ENCODE data around the gene EML4.

DNA sequence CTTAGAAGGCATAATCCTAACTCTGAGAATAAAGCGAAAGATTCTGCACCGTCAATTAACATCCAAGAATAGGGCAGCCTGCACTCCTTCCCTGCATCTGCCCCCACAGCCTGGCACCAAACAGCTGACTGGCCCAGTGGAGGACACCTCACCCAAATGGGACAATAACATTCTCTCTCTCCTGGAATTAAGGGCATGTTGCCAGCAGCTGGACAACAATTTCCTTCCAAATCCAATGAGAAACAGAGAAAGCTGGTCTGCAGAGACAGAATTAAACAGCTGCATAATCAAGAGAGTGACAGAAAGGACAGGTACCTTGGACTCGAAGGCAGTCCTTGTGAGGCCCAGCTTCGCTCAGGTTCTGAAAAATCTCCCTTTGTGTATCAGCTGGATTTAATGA is 176.8 kb downstream of the EML4 start:
- TF ChIP-seq, protein P1, sequence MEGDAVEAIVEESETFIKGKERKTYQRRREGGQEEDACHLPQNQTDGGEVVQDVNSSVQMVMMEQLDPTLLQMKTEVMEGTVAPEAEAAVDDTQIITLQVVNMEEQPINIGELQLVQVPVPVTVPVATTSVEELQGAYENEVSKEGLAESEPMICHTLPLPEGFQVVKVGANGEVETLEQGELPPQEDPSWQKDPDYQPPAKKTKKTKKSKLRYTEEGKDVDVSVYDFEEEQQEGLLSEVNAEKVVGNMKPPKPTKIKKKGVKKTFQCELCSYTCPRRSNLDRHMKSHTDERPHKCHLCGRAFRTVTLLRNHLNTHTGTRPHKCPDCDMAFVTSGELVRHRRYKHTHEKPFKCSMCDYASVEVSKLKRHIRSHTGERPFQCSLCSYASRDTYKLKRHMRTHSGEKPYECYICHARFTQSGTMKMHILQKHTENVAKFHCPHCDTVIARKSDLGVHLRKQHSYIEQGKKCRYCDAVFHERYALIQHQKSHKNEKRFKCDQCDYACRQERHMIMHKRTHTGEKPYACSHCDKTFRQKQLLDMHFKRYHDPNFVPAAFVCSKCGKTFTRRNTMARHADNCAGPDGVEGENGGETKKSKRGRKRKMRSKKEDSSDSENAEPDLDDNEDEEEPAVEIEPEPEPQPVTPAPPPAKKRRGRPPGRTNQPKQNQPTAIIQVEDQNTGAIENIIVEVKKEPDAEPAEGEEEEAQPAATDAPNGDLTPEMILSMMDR (conservative IDR thresholded peaks at IDR 0.05): no peak
- no peak for TF ChIP-seq ZFX (IDR thresholded peaks at IDR 0.05)
